HCT116 (cell line): ENCODE measurements around the gene ADI1. TPM values are rescaled to one million over a fixed set of nuclear protein-coding genes. Genes with fewer than 3 reads are reported as not detected.

ENCODE experiments used
- ATAC-seq: fragments of 200-7000 bp; cut with Tn5 transposase; 2 replicates; pipeline ENCODE4 v1.9.1; 2020; ENCODE audit warnings: mild to moderate bottlenecking, moderate library complexity
- BruUV-seq: library from RNA; stranded (reverse); fragments of 400-500 nt; replicated peaks from 2 replicates; lab custom pipeline; 2021; lab: Mats Ljungman, UMichigan
- CTCF ChIA-PET: fragments of 300-600 bp; sonication (Branson Sonifier 250); formaldehyde crosslinking; loops from one replicate; lab custom pipeline; 2021; ENCODE audit warnings: antibody characterized with exemption; lab: Charles Lee
- POLR2A ChIA-PET: fragments of 300-600, 350-600 bp; sonication (Branson Sonifier 250); formaldehyde crosslinking; loops from one replicate; lab custom pipeline; 2021; ENCODE audit warnings: antibody characterized with exemption; lab: Charles Lee
- RAD21 ChIA-PET, 2 experiments: fragments of 300-600 bp; sonication (Branson Sonifier 250); formaldehyde crosslinking; loops; one replicate each; lab custom pipeline; 2023; ENCODE audit warnings: low total read pairs in 2 of 2; ENCODE audit not compliant: uncharacterized antibody in 2 of 2, unreplicated experiment in 2 of 2, low non-redundant PET in 1 of 2; lab: Charles Lee
- DNase-seq: peaks from one replicate; pipeline ENCODE4 v3.0.0-alpha.2; 2010; ENCODE audit warnings: low read depth, low spot score
- H2AFZ ChIP-seq: fragments of 200-600 bp; shearing (Covaris generic), sonication (generic); 2 replicates; pipeline ENCODE4 v1.6.1; 2017; ENCODE audit warnings: low read depth, mixed run types, mixed read lengths, antibody characterized with exemption, low read length; ENCODE audit not compliant: poor library complexity, severe bottlenecking
- H3K27ac ChIP-seq: 2 replicates; pipeline ENCODE4 v1.5.1; 2012; ENCODE audit warnings: low read depth, low read length
- H3K27me3 ChIP-seq: fragments of 200-600 bp; sonication (generic); 2 replicates; pipeline ENCODE4 v1.6.1; 2016; ENCODE audit warnings: mixed run types, low read length, mixed read lengths; ENCODE audit not compliant: insufficient read depth
- H3K36me3 ChIP-seq, 2 experiments: fragments of 200-500 bp in 1 of 2; fragments of 200-600 bp in 1 of 2; sonication (Bioruptor generic) in 1 of 2; sonication (generic) in 1 of 2; 2 replicates each; pipeline versions ENCODE4 v1.5.1 to v1.6.1; 2014 to 2016; ENCODE audit warnings: low read length in 2 of 2, inconsistent platforms in 1 of 2, mixed read lengths in 1 of 2, mixed run types in 1 of 2; ENCODE audit not compliant: insufficient read depth in 2 of 2, control insufficient read depth in 1 of 2
- H3K4me1 ChIP-seq, 2 experiments: fragments of 200-600 bp in 1 of 2; sonication (generic) in 1 of 2; 2 replicates each; pipeline versions ENCODE4 v1.5.1 to v1.6.1; 2012 to 2017; ENCODE audit warnings: low read length in 2 of 2, inconsistent platforms in 1 of 2, mild to moderate bottlenecking in 1 of 2, mixed read lengths in 1 of 2, mixed run types in 1 of 2, moderate library complexity in 1 of 2; ENCODE audit not compliant: insufficient read depth in 2 of 2, control insufficient read depth in 1 of 2
- H3K4me2 ChIP-seq: fragments of 200-600 bp; sonication (generic); 2 replicates; pipeline ENCODE4 v1.6.1; 2017; ENCODE audit warnings: mixed run types, low read length, mixed read lengths
- H3K4me3 ChIP-seq, 2 experiments: fragments of 200-600 bp in 1 of 2; sonication (generic) in 1 of 2; replicated peaks in 1 of 2; 2 replicates each; pipeline ENCODE4 v1.5.1; 2011 to 2016; ENCODE audit warnings: low read length in 2 of 2, control low read depth in 1 of 2, low read depth in 1 of 2, mild to moderate bottlenecking in 1 of 2, mixed read lengths in 1 of 2, mixed run types in 1 of 2
- H3K79me2 ChIP-seq: fragments of 200-600 bp; sonication (generic); 2 replicates; pipeline ENCODE4 v1.6.1; 2017; ENCODE audit warnings: mild to moderate bottlenecking, mixed run types, low read length, moderate library complexity, mixed read lengths; ENCODE audit not compliant: insufficient read depth
- H3K9ac ChIP-seq: fragments of 200-600 bp; sonication (generic); 2 replicates; pipeline ENCODE4 v1.6.1; 2016; ENCODE audit warnings: low read length, mixed read lengths
- H3K9me2 ChIP-seq: fragments of 200-600 bp; sonication (generic), shearing (Covaris generic); 2 replicates; pipeline ENCODE4 v1.6.1; 2017; ENCODE audit warnings: mixed run types, mild to moderate bottlenecking, moderate library complexity; ENCODE audit not compliant: insufficient read depth
- H3K9me3 ChIP-seq, 2 experiments: fragments of 200-500 bp in 1 of 2; fragments of 200-600 bp in 1 of 2; sonication (Bioruptor generic) in 1 of 2; sonication (generic) in 1 of 2; 2 replicates each; pipeline ENCODE4 v1.6.1; 2014 to 2017; ENCODE audit warnings: low read length in 2 of 2, mixed read lengths in 2 of 2, inconsistent platforms in 1 of 2, low read depth in 1 of 2, mild to moderate bottlenecking in 1 of 2, mixed run types in 1 of 2, moderate library complexity in 1 of 2; ENCODE audit not compliant: control insufficient read depth in 1 of 2, insufficient read depth in 1 of 2
- H4K20me1 ChIP-seq: fragments of 200-600 bp; sonication (generic), shearing (Covaris generic); 2 replicates; pipeline ENCODE4 v1.6.1; 2017; ENCODE audit warnings: mixed run types, mild to moderate bottlenecking, moderate library complexity; ENCODE audit not compliant: insufficient read depth
- CBX3 ChIP-seq: IDR thresholded peaks from 2 replicates; pipeline ENCODE4 v1.6.1; 2012; ENCODE audit warnings: low read depth
- CTCF ChIP-seq, 3 experiments: fragments of 200-600 bp in 1 of 3; sonication (generic) in 1 of 3; IDR thresholded peaks in 2 of 3; conservative IDR thresholded peaks in 1 of 3; 2 replicates each; pipeline ENCODE4 v1.5.1; 2012 to 2017; ENCODE audit warnings: low read depth in 2 of 3, low read length in 2 of 3, antibody characterized with exemption in 1 of 3, borderline replicate concordance in 1 of 3, control low read depth in 1 of 3, mild to moderate bottlenecking in 1 of 3, mixed read lengths in 1 of 3, mixed run types in 1 of 3, moderate library complexity in 1 of 3; ENCODE audit not compliant: insufficient read depth in 1 of 3
- EGR1 ChIP-seq: IDR thresholded peaks from 2 replicates; pipeline ENCODE4 v1.6.1; 2012; ENCODE audit warnings: low read depth
- ELF1 ChIP-seq: IDR thresholded peaks from 2 replicates; pipeline ENCODE4 v1.6.1; 2012; ENCODE audit warnings: low read depth, borderline replicate concordance
- EZH2 ChIP-seq: fragments of 200-600 bp; sonication (generic); IDR thresholded peaks from 2 replicates; pipeline ENCODE4 v1.6.1; 2017; ENCODE audit warnings: antibody characterized with exemption, mixed run types
- EZH2phosphoT487 ChIP-seq: fragments of 200-600 bp; IDR thresholded peaks from 2 replicates; pipeline ENCODE4 v1.6.1; 2018; ENCODE audit warnings: antibody characterized with exemption, borderline replicate concordance
- JUND ChIP-seq: IDR thresholded peaks from 2 replicates; pipeline ENCODE4 v1.6.1; 2012
- POLR2AphosphoS5 ChIP-seq: IDR thresholded peaks from 2 replicates; pipeline ENCODE4 v1.6.1; 2011; ENCODE audit warnings: mild to moderate bottlenecking, low read depth, low read length, moderate library complexity
- SIN3A ChIP-seq: IDR thresholded peaks from 2 replicates; pipeline ENCODE4 v1.6.1; 2012; ENCODE audit warnings: low read depth
- SP1 ChIP-seq: IDR thresholded peaks from 2 replicates; pipeline ENCODE4 v1.6.1; 2012; ENCODE audit warnings: low read depth
- SRF ChIP-seq: IDR thresholded peaks from 2 replicates; pipeline ENCODE4 v1.6.1; 2012; ENCODE audit warnings: low read depth
- TCF7L2 ChIP-seq: IDR thresholded peaks from 2 replicates; pipeline ENCODE4 v1.7.0; 2011; ENCODE audit warnings: borderline replicate concordance, inconsistent platforms; ENCODE audit not compliant: insufficient read depth, insufficient read length; ENCODE audit errors: extremely low read depth
- YY1 ChIP-seq: IDR thresholded peaks from 2 replicates; pipeline ENCODE4 v1.6.1; 2011; ENCODE audit warnings: low read length, low read depth, moderate library complexity, mild to moderate bottlenecking; ENCODE audit not compliant: insufficient replicate concordance; ENCODE audit errors: extremely low read depth
- ZBTB33 ChIP-seq: IDR thresholded peaks from 2 replicates; pipeline ENCODE4 v1.6.1; 2011; ENCODE audit warnings: mild to moderate bottlenecking, low read length, moderate library complexity; ENCODE audit not compliant: insufficient replicate concordance; ENCODE audit errors: extremely low read depth
- ZFX ChIP-seq: fragments of 450-650 bp; IDR thresholded peaks from 2 replicates; pipeline ENCODE4 v1.6.1; 2017
- intact Hi-C: fragments of 100-400 bp; cut with micrococcal nuclease; formaldehyde crosslinking; loops from 2 replicates; pipeline ENCODE4 v1.10.0; 2022
- total RNA-seq: library from RNA; stranded (reverse); gene quantifications from one replicate; pipeline ENCODE4 v1.2.1, GENCODE V29; 2021; ENCODE audit not compliant: unreplicated experiment
- TF ChIP-seq, protein P1 (sequence below): IDR thresholded peaks from 2 replicates; pipeline ENCODE4 v1.6.1; 2012; ENCODE audit warnings: low read depth
- TF ChIP-seq, protein P2 (sequence below): IDR thresholded peaks from 2 replicates; pipeline ENCODE4 v1.6.1; 2012

Gene ADI1
- total RNA-seq, 1 experiment from 2014 or later, result 27.0 TPM

GRCh38 chr2:3558205-3559014 lies 39.1 kb upstream of the ADI1 start, which contains the start of gene RNASEH1:
Gene RNASEH1 (minus strand): TSS chr2:3558333. CDS start chr2:3558260, 73 bp downstream.
- H3K27ac ChIP-seq, result peak within 1 kb of the TSS; percentile 88
- BruUV-seq, result TSS peak; percentile 79
- H3K9me3 ChIP-seq, result no peaks in the 10 kb centered on the region
- peaks cover 4 to 18% of the 10 kb centered on the region in 2 experiments; a peak in 3 of 4 replicates for H3K4me1 ChIP-seq
- peaks cover 14 to 29% of the 10 kb centered on the region in 2 experiments; a peak in 3 of 4 replicates for H3K36me3 ChIP-seq
- ChIA-PET CTCF (interaction anchor here (1.2 kb wide), 1 partner anchor 21 kb away, joined by 3 read pairs; no protein-coding TSS in a partner anchor), RAD21 (no interaction called here), POLR2A (interaction anchor here (0.7 to 1.0 kb wide), 4 partner anchors 14 to 17 kb away, joined by 3 to 5 read pairs (median 3); partner anchors contain the start of gene RPS7)
- no peak within 1 kb of the TSS for H2AFZ ChIP-seq
- H3K4me2 ChIP-seq, result peak within 1 kb of the TSS; percentile 94
- peak within 1 kb of the TSS; percentile 84 to 98 for H3K4me3 ChIP-seq
- H3K9ac ChIP-seq, result peak within 1 kb of the TSS; percentile 99
- DNase-seq (peak; percentile 98), ATAC-seq (peak; percentile 98)
- intact Hi-C loops, result loop anchor here (1.0 kb wide), 2 partner anchors 17 to 47 kb away; partner anchors contain the start of gene RPS7
- TF ChIP-seq CBX3 (peak; percentile 41; the same call in 1 of the 2 replicates), JUND (no peak), SRF (peak; percentile 90), ZBTB33 (no peak), ZFX (peak; percentile 88), EGR1 (peak; percentile 96), CTCF (IDR thresholded peaks at IDR 0.05 in 2 of 3, conservative IDR thresholded peaks at IDR 0.05 in 1 of 3; ENCODE audit: borderline replicate concordance in 1 of 3, insufficient read depth in 1 of 3, low read depth in 2 of 3, low read length in 2 of 3) (no peak), TCF7L2 (peak; percentile 89), EZH2 (no peak), ELF1 (peak; percentile 79), POLR2AphosphoS5 (peak; percentile 79), EZH2phosphoT487 (no peak), SP1 (peak; percentile 78), SIN3A (peak; percentile 91), YY1 (peak; percentile 27)
- TF ChIP-seq, protein P1, sequence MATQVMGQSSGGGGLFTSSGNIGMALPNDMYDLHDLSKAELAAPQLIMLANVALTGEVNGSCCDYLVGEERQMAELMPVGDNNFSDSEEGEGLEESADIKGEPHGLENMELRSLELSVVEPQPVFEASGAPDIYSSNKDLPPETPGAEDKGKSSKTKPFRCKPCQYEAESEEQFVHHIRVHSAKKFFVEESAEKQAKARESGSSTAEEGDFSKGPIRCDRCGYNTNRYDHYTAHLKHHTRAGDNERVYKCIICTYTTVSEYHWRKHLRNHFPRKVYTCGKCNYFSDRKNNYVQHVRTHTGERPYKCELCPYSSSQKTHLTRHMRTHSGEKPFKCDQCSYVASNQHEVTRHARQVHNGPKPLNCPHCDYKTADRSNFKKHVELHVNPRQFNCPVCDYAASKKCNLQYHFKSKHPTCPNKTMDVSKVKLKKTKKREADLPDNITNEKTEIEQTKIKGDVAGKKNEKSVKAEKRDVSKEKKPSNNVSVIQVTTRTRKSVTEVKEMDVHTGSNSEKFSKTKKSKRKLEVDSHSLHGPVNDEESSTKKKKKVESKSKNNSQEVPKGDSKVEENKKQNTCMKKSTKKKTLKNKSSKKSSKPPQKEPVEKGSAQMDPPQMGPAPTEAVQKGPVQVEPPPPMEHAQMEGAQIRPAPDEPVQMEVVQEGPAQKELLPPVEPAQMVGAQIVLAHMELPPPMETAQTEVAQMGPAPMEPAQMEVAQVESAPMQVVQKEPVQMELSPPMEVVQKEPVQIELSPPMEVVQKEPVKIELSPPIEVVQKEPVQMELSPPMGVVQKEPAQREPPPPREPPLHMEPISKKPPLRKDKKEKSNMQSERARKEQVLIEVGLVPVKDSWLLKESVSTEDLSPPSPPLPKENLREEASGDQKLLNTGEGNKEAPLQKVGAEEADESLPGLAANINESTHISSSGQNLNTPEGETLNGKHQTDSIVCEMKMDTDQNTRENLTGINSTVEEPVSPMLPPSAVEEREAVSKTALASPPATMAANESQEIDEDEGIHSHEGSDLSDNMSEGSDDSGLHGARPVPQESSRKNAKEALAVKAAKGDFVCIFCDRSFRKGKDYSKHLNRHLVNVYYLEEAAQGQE, result no peak
- TF ChIP-seq, protein P2, sequence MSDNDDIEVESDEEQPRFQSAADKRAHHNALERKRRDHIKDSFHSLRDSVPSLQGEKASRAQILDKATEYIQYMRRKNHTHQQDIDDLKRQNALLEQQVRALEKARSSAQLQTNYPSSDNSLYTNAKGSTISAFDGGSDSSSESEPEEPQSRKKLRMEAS, result peak; percentile 94
- no peaks in the 10 kb centered on the region for H3K27me3 ChIP-seq
- H3K79me2 ChIP-seq, result peaks cover 58% of the 10 kb centered on the region
- no peaks in the 10 kb centered on the region for H4K20me1 ChIP-seq
- H3K9me2 ChIP-seq, result no peaks in the 10 kb centered on the region
